Bone marrow (tissue), 2 donors: ENCODE measurements around the gene FAM117A.

ENCODE experiments used
- DNase-seq, 2 donors: peaks; one replicate each; lab custom pipeline; 2025; lab: John Stamatoyannopoulos, UW

Gene FAM117A

GRCh38 chr17:49763735-49764558 is at the start of gene FAM117A:
Gene FAM117A, minus strand, starts transcription at chr17:49764131. Its CDS starts 44 bp downstream, at chr17:49764087.
- peak; percentile 60 to 94 for DNase-seq

GRCh38 chr17:49809056-49809455 is 45.1 kb upstream of the FAM117A start:
- no peak for DNase-seq

DNA sequence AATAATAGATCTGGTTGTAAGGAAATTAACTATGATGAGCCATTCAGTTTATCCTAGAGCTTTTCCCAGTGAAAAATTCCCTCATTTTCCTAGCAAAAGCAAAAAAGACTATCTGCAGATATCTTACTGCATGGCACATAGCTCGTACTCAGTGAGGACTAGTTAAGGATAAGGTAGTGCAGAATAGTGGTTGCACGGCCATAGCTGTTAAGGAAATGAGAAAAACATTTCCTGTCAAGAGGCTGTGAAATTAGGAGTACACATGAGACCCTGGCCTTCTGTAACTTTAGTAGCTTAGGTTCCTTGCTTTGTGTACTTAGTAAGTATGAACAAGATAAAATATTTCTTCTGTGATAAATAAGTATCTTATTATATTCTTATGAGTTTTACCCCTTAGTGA is 34.8 kb upstream of the FAM117A start:
- DNase-seq = no peak

DNA sequence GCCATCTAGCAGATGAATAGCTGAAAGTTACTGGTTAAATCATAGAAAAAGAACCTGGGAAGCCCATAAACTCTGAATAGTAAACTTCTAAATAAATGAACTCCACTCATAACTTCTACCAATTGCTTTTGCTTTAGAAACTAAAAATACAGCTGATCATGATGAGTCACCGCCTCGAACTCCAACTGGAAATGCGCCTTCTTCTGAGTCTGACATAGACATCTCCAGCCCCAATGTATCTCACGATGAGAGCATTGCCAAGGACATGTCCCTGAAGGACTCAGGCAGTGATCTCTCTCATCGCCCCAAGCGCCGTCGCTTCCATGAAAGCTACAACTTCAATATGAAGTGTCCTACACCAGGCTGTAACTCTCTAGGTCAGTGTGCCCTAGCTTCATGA is 34.3 kb upstream of the FAM117A start:
- no peak for DNase-seq

- DNase-seq = no peak
These were observed 31.4 kb upstream of the FAM117A start for GRCh38 chr17:49795372-49795771.

- no peak for DNase-seq
These were observed 29.4 kb upstream of the FAM117A start for GRCh38 chr17:49793309-49793708.

DNA sequence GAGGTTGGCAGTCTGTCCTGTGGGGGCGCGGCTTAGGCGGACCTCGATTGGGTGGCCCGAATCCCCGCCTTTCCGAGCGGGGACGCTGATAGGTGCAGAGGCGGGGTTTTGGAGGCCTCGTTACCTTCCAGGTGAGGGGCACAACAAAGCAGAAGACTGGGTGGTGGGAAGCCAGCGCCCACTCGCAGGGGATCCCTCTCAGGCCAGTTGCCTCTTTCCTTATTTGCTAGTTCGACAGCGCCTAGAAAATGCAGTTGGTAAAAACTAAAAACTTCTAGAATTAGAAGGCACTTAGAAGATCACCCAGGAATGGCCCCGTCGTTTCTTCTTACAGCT is 25.3 kb upstream of the FAM117A start:
- DNase-seq = no peak

DNA sequence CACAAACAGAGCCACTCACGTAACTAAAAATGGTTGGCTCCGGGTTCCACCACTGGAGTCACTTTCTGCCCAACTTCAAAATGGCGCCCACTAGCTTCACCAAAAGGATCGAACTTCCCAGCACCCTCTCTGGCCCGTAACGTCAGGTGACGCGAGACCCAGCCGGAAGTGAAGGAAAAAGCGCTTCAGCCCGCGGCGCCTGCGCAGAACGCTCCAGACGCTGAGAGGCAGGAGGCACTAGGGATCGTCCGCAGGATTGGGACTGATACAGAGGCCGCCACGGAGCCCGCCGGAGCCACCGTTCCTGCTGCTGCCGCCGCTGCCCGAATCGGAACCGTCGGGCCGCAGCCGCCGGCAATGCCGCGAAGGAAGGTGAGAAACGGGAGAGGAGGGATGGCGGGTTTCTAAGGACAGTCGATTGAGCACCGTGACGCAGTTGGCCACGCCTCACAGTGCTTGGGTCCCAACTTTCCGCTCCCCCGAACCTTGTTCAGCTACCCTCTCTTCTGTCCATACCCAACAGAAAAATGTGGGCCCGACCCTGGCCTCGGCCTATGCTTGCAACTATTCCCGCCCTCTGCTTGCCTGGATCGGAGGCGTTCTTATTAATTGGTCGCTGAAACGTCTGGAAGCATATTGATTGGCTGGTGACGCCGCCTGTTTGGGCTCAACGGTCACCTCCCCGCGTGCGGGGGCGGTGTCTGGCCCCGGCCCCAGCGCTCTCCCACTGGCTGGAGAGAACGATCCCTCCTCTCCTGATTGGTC is 24.7 kb upstream of the FAM117A start, which contains the start of gene KAT7:
Gene KAT7 (plus strand): TSS at position 204 of the 765 bp plus-strand sequence. CDS start 154 bp downstream, at position 358.
- peak; percentile 86 to 100 for DNase-seq

DNA sequence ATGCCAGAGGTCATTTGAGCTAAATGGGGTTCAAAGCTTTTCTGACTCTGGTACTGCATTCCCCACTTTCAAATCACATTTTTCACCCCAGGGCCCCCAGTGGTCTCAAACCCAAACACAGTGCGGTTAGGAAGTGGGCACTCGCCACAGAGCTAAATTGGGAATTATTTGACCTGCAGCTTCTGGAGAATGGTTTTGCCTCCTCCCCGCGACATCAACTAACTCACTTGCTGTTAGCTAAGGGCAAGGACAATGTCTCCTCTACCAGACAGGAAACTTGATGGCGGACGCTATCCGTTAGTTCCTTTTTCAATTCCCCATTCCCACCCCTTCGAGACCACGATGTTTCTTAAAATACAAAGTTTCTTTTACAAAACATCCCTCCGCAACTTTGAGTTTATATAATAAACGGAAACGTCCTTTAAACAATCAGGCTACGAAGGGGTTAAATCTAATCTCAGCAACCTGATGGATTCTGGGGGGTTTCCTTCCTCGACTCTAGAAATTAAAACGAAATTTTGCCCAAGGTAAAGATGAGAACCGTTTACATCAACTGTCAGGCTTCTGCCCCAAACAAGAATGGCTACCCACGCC is 24.1 kb upstream of the FAM117A start:
- DNase-seq = no peak

- no peak for DNase-seq
These were observed 20.7 kb upstream of the FAM117A start for GRCh38 chr17:49784636-49785035.

DNA sequence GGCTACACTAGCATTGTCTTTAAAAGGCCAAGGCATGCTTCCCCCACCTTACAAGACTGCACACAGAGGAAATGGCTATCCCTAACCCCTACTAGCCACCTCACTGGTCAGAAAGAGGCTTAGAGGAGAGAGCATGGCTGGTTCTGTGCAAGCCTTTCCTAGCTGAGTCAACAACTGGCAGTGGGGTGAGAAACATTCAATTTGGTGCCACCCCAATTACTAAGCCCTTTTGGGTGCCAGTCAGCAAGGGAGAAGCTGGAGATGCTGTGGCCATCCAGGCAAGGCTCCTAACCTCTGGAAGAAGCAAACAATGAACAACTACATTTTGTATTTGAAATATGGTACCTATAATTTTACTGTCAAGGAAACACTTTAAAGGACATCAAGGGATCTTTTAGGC is 19.9 kb upstream of the FAM117A start:
- DNase-seq = no peak

- no peak for DNase-seq
These were observed 19.3 kb upstream of the FAM117A start for GRCh38 chr17:49783071-49783715.

DNA sequence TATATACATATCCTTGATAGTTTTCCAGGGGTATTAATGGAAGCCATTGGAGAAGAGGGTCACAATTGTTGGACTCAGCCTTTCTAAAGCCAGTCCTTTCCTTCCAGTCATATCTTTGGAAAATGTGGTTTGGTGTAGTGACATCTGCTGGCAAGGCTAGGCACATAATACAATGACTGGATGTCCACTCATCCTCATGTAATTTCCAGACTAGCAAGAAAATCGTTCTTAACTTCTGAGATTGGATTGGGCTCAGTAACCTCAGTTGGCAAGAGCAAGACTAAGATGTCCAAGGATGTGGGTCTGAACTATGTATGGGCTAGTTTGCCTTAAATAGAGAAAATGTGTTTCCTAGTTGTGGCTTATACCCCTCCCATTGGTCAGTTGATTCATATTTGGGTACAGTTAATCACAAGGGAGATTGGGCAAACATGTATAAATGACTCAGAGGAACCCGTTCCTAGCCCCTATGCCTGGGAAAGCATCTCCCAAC is 15.9 kb upstream of the FAM117A start:
- DNase-seq = peak in 1 of 2 donors; percentile 44

- no peak for DNase-seq
These were observed 15.3 kb upstream of the FAM117A start for GRCh38 chr17:49779156-49779738.

GRCh38 chr17:49777563-49777962 is 13.6 kb upstream of the FAM117A start:
- DNase-seq = no peak

GRCh38 chr17:49776551-49777300 is 12.8 kb upstream of the FAM117A start:
- DNase-seq = no peak

- DNase-seq = no peak
These were observed 11.8 kb upstream of the FAM117A start for GRCh38 chr17:49775546-49776260.

DNA sequence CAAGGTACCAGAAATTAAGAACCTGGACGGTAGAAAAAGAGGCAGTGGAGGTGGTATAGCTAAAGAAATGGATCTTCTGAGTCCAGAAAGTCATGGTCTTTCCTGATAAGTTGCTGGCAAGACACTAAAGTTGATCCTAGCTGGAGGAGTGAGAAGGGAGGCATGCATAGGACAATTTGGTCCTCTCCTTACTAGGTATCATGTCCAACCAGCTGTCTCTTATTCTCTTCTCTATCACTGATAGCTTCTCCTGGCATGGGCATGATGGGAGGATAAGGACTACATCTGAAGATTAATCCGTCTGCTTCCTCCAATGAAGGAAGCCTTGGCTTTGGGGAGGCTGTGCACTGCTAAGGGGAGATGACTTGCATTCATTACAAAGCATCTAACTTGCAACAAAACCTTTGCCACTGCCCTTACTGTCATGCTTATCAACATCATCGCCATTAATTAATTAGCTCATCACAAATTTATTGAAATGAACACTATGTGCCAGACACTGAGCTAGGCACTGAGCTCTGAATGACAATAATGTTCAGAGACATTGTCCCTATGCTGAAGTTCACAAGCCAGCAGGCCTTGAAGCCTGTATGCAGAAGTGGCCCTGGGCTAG is 3.1 kb upstream of the FAM117A start:
- DNase-seq = no peak

GRCh38 chr17:49764559-49765180 is 739 bp upstream of the FAM117A start:
- no peak for DNase-seq
